SK-N-SH (cell line): ENCODE data around the gene RAB11B.

Experiments used
- CHD2 ChIP-seq: fragments of 150-350 bp; IDR thresholded peaks from 2 replicates; pipeline ENCODE4 v1.6.1; 2018; ENCODE audit warnings: low read length; ENCODE audit not compliant: partially characterized antibody
- CTCF ChIP-seq: fragments of 200-600 bp; sonication (generic); IDR thresholded peaks from 2 replicates; pipeline ENCODE4 v1.6.1; 2017; ENCODE audit warnings: antibody characterized with exemption, mild to moderate bottlenecking, moderate library complexity
- JUND ChIP-seq: IDR thresholded peaks from 2 replicates; pipeline ENCODE4 v1.4.0; 2012
- MEF2A ChIP-seq: IDR thresholded peaks from 2 replicates; pipeline ENCODE4 v1.4.0; 2012; ENCODE audit warnings: low read depth, borderline replicate concordance
- RAD21 ChIP-seq: IDR thresholded peaks from 2 replicates; pipeline ENCODE4 v1.6.1; 2012; ENCODE audit warnings: mild to moderate bottlenecking, low read length
- USF1 ChIP-seq: IDR thresholded peaks from 2 replicates; pipeline ENCODE4 v1.4.0; 2012; ENCODE audit warnings: low read depth, borderline replicate concordance

GRCh38 chr19:8343483-8343844, 46.7 kb upstream of the RAB11B start:
- TF ChIP-seq CTCF (no peak), JUND (no peak), MEF2A (no peak), CHD2 (no peak), RAD21 (no peak), USF1 (no peak)
